ENCODE results near the gene LCP1.

LCP1 gene

GRCh38 chr13:46137627-46138317 is 44.2 kb downstream of the LCP1 start:
- no peaks in the 10 kb centered on the region for H3K9me3 ChIP-seq (ENCODE audit: control insufficient read depth, insufficient read depth, low read length)
- H3K27me3 ChIP-seq (ENCODE audit: control insufficient read depth, low read length) = no peaks in the 10 kb centered on the region
- no peaks in the 10 kb centered on the region for H3K79me2 ChIP-seq (ENCODE audit: control insufficient read depth, low read length)
- no peak overlapping the region for H3K4me2 ChIP-seq (ENCODE audit: low read length)
- peaks cover 5% of the 10 kb centered on the region for H4K20me1 ChIP-seq (ENCODE audit: control insufficient read depth, insufficient read depth, low read depth, low read length)
- H3K4me1 ChIP-seq (ENCODE audit: control insufficient read depth, low read length) = no peaks in the 10 kb centered on the region
- no peak for TF ChIP-seq CTCF (IDR thresholded peaks at IDR 0.05; ENCODE audit: low read depth, low read length, poor library complexity, severe bottlenecking)
- no peak for TF ChIP-seq EZH2phosphoT487 (IDR thresholded peaks at IDR 0.05; ENCODE audit: borderline replicate concordance, low read length)
- H3K36me3 ChIP-seq (ENCODE audit: control insufficient read depth, low read length) = peaks cover 98% of the 10 kb centered on the region
- no peaks in the 10 kb centered on the region for H3K9me2 ChIP-seq (replicated peaks; ENCODE audit: control insufficient read depth, low read length)
- no peak overlapping the region for H3K27ac ChIP-seq (ENCODE audit: low read depth, low read length)
- peaks cover 24% of the 10 kb centered on the region for H3F3A ChIP-seq (ENCODE audit: control insufficient read depth, insufficient read depth)
- H3K4me3 ChIP-seq (ENCODE audit: low read length) = no peak overlapping the region

- Histone ChIP-seq H4K20me1 (ENCODE audit: control insufficient read depth, insufficient read depth, low read depth, low read length) (peaks cover 8% of the 10 kb centered on the region), H3F3A (ENCODE audit: control insufficient read depth, insufficient read depth) (peaks cover 21% of the 10 kb centered on the region), H3K9me3 (ENCODE audit: control insufficient read depth, insufficient read depth, low read length) (no peaks in the 10 kb centered on the region), H3K36me3 (ENCODE audit: control insufficient read depth, low read length) (peaks cover 98% of the 10 kb centered on the region), H3K27me3 (ENCODE audit: control insufficient read depth, low read length) (no peaks in the 10 kb centered on the region), H3K4me1 (ENCODE audit: control insufficient read depth, low read length) (no peaks in the 10 kb centered on the region), H3K4me3 (ENCODE audit: low read length) (no peak overlapping the region), H3K27ac (ENCODE audit: low read depth, low read length) (no peak overlapping the region), H3K9me2 (replicated peaks; ENCODE audit: control insufficient read depth, low read length) (no peaks in the 10 kb centered on the region), H3K79me2 (ENCODE audit: control insufficient read depth, low read length) (no peaks in the 10 kb centered on the region), H3K4me2 (ENCODE audit: low read length) (no peak overlapping the region)
- no peak for TF ChIP-seq CTCF (IDR thresholded peaks at IDR 0.05; ENCODE audit: low read depth, low read length, poor library complexity, severe bottlenecking)
- no peak for TF ChIP-seq EZH2phosphoT487 (IDR thresholded peaks at IDR 0.05; ENCODE audit: borderline replicate concordance, low read length)
Observed at GRCh38 chr13:46136688-46137087, 45.3 kb downstream of the LCP1 start.

DNA sequence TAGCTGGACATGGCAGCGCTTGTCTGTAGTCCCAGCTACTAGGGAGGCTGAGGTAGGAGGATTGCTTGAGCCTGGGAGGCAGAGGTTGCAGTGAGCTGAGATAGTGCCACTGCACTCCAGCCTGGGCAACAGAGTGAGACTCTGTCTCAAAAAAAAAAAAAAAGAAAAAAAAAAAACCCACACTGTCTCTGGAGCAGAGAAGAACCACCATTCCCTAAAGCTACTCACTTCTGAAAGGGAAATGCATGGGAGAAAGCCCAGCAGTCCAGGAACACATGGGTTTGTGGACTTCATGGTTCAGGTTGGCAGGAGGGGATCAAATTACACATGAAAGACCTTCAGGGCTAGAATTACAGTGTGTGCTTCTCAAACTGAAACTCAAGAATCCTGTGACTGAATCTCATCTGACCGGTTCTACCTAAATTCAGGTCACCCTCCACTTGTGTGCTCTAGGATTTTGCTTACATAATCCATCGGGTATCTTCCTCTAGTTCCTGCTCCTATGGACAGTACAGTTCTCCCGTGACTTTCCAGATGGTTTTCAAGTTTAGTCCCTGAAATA is 46.9 kb downstream of the LCP1 start:
- Histone ChIP-seq H3K9me2 (replicated peaks; ENCODE audit: control insufficient read depth, low read length) (no peaks in the 10 kb centered on the region), H3F3A (ENCODE audit: control insufficient read depth, insufficient read depth) (peaks cover 28% of the 10 kb centered on the region), H4K20me1 (ENCODE audit: control insufficient read depth, insufficient read depth, low read depth, low read length) (peaks cover 8% of the 10 kb centered on the region), H3K4me3 (ENCODE audit: low read length) (no peak overlapping the region), H3K4me1 (ENCODE audit: control insufficient read depth, low read length) (no peaks in the 10 kb centered on the region), H3K79me2 (ENCODE audit: control insufficient read depth, low read length) (no peaks in the 10 kb centered on the region), H3K36me3 (ENCODE audit: control insufficient read depth, low read length) (peaks cover 98% of the 10 kb centered on the region), H3K27me3 (ENCODE audit: control insufficient read depth, low read length) (no peaks in the 10 kb centered on the region), H3K9me3 (ENCODE audit: control insufficient read depth, insufficient read depth, low read length) (no peaks in the 10 kb centered on the region), H3K4me2 (ENCODE audit: low read length) (no peak overlapping the region), H3K27ac (ENCODE audit: low read depth, low read length) (no peak overlapping the region)
- TF ChIP-seq CTCF (IDR thresholded peaks at IDR 0.05; ENCODE audit: low read depth, low read length, poor library complexity, severe bottlenecking) (no peak), EZH2phosphoT487 (IDR thresholded peaks at IDR 0.05; ENCODE audit: borderline replicate concordance, low read length) (no peak)

All from DOHH2 (cell line).